NB4 (cell line): ENCODE results near the gene GPX4.

Experiments
- DNase-seq: peaks from one replicate; pipeline ENCODE4 v3.0.0; 2010; ENCODE audit warnings: low read depth
- H3K4me3 ChIP-seq: one replicate; pipeline ENCODE4 v1.5.1; 2011; ENCODE audit warnings: mild to moderate bottlenecking, low read depth, low read length, moderate library complexity
- CTCF ChIP-seq: IDR thresholded peaks from one replicate; pipeline ENCODE4 v1.5.1; 2012; ENCODE audit warnings: low read depth, low read length
- MAX ChIP-seq: IDR thresholded peaks from 2 replicates; pipeline ENCODE4 v1.6.1; 2011; ENCODE audit warnings: low read depth, low read length
- MYC ChIP-seq: IDR thresholded peaks from 2 replicates; pipeline ENCODE4 v1.6.1; 2011; ENCODE audit warnings: low read depth, low read length
- POLR2A ChIP-seq: IDR thresholded peaks from 2 replicates; pipeline ENCODE4 v1.6.1; 2011; ENCODE audit warnings: mild to moderate bottlenecking; ENCODE audit not compliant: insufficient read length; ENCODE audit errors: extremely low read depth

Gene GPX4

GRCh38 chr19:1140272-1141027 lies 36.7 kb downstream of the GPX4 start:
- TF ChIP-seq MYC = no peak
- TF ChIP-seq MAX = no peak
- TF ChIP-seq POLR2A = no peak
- no peak for TF ChIP-seq CTCF

GRCh38 chr19:1141944-1142343 lies 38.1 kb downstream of the GPX4 start:
- DNase-seq = no peak
- TF ChIP-seq MAX (no peak), POLR2A (no peak), CTCF (no peak), MYC (no peak)
- no peak overlapping the region for H3K4me3 ChIP-seq

More at GRCh38 chr19:1140272-1141027, 36.7 kb downstream of the GPX4 start:
- no peak overlapping the region for H3K4me3 ChIP-seq
- DNase-seq = no peak

GRCh38 chr19:1143828-1144399 lies 40.1 kb downstream of the GPX4 start:
- DNase-seq = no peak
- TF ChIP-seq MYC = no peak
- no peak for TF ChIP-seq MAX
- H3K4me3 ChIP-seq = no peak overlapping the region

GRCh38 chr19:1144741-1145140 lies 40.9 kb downstream of the GPX4 start:
- H3K4me3 ChIP-seq = no peak overlapping the region
- TF ChIP-seq MAX (no peak), MYC (no peak)
- no peak for DNase-seq

- DNase-seq = no peak
- TF ChIP-seq POLR2A = no peak
- TF ChIP-seq MAX = no peak
- no peak for TF ChIP-seq MYC
- TF ChIP-seq CTCF = no peak
- no peak overlapping the region for H3K4me3 ChIP-seq
Observed at GRCh38 chr19:1145635-1146411, 42.0 kb downstream of the GPX4 start.

- no peak for DNase-seq
- H3K4me3 ChIP-seq = no peak overlapping the region
- TF ChIP-seq MYC (no peak), CTCF (no peak), POLR2A (no peak), MAX (no peak)
Observed at GRCh38 chr19:1146412-1146699, 42.6 kb downstream of the GPX4 start.
